Fibroblast of lung (primary cell): ENCODE measurements around the gene SNIP1.

Experiments
- EZH2 ChIP-seq: IDR thresholded peaks from 2 replicates; pipeline ENCODE4 v1.5.1; 2012; ENCODE audit warnings: low read length, control low read depth, mild to moderate bottlenecking; ENCODE audit errors: missing control alignments
- TF ChIP-seq, protein P1 (sequence below), 2 donors: IDR thresholded peaks in 1 of 2; conservative IDR thresholded peaks in 1 of 2; 1 replicate in 1 of 2; 2 replicates in 1 of 2; pipeline ENCODE4 v1.5.1; 2011 to 2012; ENCODE audit warnings: low read length in 2 of 2, control low read depth in 1 of 2, inconsistent platforms in 1 of 2, low read depth in 1 of 2, mild to moderate bottlenecking in 1 of 2

DNA sequence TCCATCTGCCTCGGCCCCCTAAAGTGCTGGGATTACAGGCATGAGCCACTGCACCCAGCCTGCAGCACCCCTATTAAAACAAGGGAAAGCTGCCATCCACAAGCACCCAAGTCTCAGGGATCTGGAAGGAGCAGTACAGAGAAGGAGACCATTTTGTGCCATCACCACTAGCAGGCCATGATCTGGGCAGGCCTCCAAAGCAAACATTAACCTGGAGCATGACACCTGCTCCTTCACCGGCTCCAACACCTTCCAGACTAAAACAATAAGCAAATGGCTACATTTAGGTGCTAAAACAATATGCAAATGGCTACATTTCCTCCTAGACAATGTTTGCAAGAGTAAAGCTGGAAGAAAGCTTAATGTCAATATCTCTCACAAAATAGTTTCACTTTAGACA lies 56.3 kb downstream of the SNIP1 start:
- TF ChIP-seq, protein P1, sequence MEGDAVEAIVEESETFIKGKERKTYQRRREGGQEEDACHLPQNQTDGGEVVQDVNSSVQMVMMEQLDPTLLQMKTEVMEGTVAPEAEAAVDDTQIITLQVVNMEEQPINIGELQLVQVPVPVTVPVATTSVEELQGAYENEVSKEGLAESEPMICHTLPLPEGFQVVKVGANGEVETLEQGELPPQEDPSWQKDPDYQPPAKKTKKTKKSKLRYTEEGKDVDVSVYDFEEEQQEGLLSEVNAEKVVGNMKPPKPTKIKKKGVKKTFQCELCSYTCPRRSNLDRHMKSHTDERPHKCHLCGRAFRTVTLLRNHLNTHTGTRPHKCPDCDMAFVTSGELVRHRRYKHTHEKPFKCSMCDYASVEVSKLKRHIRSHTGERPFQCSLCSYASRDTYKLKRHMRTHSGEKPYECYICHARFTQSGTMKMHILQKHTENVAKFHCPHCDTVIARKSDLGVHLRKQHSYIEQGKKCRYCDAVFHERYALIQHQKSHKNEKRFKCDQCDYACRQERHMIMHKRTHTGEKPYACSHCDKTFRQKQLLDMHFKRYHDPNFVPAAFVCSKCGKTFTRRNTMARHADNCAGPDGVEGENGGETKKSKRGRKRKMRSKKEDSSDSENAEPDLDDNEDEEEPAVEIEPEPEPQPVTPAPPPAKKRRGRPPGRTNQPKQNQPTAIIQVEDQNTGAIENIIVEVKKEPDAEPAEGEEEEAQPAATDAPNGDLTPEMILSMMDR (conservative IDR thresholded peaks at IDR 0.05 in 1 of 2, IDR thresholded peaks at IDR 0.05 in 1 of 2; ENCODE audit: low read depth in 1 of 2, low read length in 2 of 2), result no peak
- TF ChIP-seq EZH2, result no peak
